Ishikawa (cell line): ENCODE data around the gene CFAP61.

ENCODE experiments used
- CEBPB ChIP-seq: IDR thresholded peaks from 2 replicates; pipeline ENCODE4 v1.6.1; 2012
- CREB1 ChIP-seq: IDR thresholded peaks from 2 replicates; pipeline ENCODE4 v1.6.1; 2012; ENCODE audit warnings: low read depth
- EGR1 ChIP-seq: IDR thresholded peaks from 2 replicates; pipeline ENCODE4 v1.6.1; 2012
- EP300 ChIP-seq: IDR thresholded peaks from 2 replicates; pipeline ENCODE4 v1.6.1; 2012; ENCODE audit warnings: borderline replicate concordance
- FOXM1 ChIP-seq: IDR thresholded peaks from 2 replicates; pipeline ENCODE4 v1.6.1; 2012; ENCODE audit warnings: low read depth, borderline replicate concordance
- NFIC ChIP-seq: IDR thresholded peaks from 2 replicates; pipeline ENCODE4 v1.6.1; 2012
- RAD21 ChIP-seq: IDR thresholded peaks from 2 replicates; pipeline ENCODE4 v1.6.1; 2012; ENCODE audit warnings: low read depth
- TAF1 ChIP-seq: IDR thresholded peaks from 2 replicates; pipeline ENCODE4 v1.6.1; 2012; ENCODE audit warnings: low read depth, mild to moderate bottlenecking
- YY1 ChIP-seq: IDR thresholded peaks from 2 replicates; pipeline ENCODE4 v1.6.1; 2012; ENCODE audit warnings: low read depth
- ZBTB7A ChIP-seq: IDR thresholded peaks from 2 replicates; pipeline ENCODE4 v1.6.1; 2012; ENCODE audit warnings: low read depth
- TF ChIP-seq, protein P1 (sequence below): IDR thresholded peaks from 2 replicates; pipeline ENCODE4 v1.6.1; 2012; ENCODE audit warnings: low read depth, mild to moderate bottlenecking
- TF ChIP-seq, protein P2 (sequence below): IDR thresholded peaks from 2 replicates; pipeline ENCODE4 v1.6.1; 2012
- TF ChIP-seq, protein P3 (sequence below): IDR thresholded peaks from 2 replicates; pipeline ENCODE4 v1.6.1; 2012

DNA sequence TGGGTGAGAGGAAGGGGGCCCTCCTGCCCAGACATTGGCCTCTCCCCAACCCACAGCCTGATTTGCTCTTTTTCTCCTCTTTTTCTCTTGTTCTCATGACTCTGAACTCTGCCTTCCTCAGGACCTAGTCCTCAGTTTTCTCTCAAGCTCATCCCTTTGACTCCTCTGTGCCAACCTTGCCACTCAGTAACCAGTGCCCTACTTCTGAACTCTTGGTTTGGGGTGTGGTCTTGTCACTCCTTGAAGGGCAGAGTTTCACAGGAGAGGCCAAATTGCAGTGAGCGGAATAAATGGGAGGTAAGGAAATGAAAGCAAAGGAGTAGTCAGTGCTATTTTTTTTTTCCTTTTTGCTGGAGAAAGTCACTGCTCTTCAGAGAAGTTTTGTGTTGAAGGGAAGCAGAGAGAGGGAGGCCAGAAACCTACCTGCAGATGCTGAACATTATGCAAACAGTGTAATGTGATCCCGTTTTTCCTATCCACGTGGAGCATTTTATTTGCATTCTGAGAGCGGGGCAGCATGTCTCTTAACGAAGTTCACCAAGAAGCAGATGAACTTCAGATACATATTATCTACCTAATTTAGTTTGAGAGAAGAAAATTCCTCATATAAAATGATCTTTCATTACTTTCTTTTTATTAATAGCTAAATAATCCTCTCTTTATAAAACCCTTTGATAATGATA, 26.9 kb downstream of the CFAP61 start:
- TF ChIP-seq CEBPB: no peak
- no peak for TF ChIP-seq EGR1
- TF ChIP-seq YY1: no peak
- no peak for TF ChIP-seq RAD21
- TF ChIP-seq EP300: no peak
- no peak for TF ChIP-seq CREB1
- TF ChIP-seq, protein P1, sequence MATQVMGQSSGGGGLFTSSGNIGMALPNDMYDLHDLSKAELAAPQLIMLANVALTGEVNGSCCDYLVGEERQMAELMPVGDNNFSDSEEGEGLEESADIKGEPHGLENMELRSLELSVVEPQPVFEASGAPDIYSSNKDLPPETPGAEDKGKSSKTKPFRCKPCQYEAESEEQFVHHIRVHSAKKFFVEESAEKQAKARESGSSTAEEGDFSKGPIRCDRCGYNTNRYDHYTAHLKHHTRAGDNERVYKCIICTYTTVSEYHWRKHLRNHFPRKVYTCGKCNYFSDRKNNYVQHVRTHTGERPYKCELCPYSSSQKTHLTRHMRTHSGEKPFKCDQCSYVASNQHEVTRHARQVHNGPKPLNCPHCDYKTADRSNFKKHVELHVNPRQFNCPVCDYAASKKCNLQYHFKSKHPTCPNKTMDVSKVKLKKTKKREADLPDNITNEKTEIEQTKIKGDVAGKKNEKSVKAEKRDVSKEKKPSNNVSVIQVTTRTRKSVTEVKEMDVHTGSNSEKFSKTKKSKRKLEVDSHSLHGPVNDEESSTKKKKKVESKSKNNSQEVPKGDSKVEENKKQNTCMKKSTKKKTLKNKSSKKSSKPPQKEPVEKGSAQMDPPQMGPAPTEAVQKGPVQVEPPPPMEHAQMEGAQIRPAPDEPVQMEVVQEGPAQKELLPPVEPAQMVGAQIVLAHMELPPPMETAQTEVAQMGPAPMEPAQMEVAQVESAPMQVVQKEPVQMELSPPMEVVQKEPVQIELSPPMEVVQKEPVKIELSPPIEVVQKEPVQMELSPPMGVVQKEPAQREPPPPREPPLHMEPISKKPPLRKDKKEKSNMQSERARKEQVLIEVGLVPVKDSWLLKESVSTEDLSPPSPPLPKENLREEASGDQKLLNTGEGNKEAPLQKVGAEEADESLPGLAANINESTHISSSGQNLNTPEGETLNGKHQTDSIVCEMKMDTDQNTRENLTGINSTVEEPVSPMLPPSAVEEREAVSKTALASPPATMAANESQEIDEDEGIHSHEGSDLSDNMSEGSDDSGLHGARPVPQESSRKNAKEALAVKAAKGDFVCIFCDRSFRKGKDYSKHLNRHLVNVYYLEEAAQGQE: no peak
- TF ChIP-seq, protein P2, sequence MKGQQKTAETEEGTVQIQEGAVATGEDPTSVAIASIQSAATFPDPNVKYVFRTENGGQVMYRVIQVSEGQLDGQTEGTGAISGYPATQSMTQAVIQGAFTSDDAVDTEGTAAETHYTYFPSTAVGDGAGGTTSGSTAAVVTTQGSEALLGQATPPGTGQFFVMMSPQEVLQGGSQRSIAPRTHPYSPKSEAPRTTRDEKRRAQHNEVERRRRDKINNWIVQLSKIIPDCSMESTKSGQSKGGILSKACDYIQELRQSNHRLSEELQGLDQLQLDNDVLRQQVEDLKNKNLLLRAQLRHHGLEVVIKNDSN: no peak
- no peak for TF ChIP-seq TAF1
- no peak for TF ChIP-seq FOXM1
- TF ChIP-seq, protein P3, sequence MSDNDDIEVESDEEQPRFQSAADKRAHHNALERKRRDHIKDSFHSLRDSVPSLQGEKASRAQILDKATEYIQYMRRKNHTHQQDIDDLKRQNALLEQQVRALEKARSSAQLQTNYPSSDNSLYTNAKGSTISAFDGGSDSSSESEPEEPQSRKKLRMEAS: no peak
- TF ChIP-seq NFIC: no peak
- no peak for TF ChIP-seq ZBTB7A
